HG02870 (cell line): Measurements from ENCODE around the gene TSPAN18.

Experiments
- ATAC-seq: cut with Tn5 transposase; IDR thresholded peaks from one replicate; pipeline ENCODE4 v1.9.1; 2021; ENCODE audit warnings: mild to moderate bottlenecking, moderate library complexity; ENCODE audit not compliant: unreplicated experiment

Gene TSPAN18

DNA sequence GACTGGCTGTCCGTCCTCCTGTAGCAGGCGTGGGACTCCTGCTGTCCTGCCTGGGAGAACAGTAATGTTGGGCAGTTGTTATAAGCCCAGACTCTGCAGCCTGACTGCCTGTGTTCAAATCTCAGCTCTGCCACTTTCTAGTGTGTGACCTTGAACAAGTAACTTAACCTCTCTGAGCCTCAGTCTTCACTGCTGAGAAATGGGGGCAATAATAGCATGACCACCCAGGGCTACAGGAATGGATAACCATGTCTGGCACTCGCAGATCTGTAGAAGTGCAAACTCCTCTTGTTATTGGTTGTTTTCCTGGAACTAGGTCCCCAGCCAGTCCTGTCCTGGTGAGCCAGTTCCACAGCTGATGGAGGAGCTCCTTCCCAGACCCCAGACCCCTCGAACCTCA lies 154.2 kb downstream of the TSPAN18 start:
- ATAC-seq = no peak

DNA sequence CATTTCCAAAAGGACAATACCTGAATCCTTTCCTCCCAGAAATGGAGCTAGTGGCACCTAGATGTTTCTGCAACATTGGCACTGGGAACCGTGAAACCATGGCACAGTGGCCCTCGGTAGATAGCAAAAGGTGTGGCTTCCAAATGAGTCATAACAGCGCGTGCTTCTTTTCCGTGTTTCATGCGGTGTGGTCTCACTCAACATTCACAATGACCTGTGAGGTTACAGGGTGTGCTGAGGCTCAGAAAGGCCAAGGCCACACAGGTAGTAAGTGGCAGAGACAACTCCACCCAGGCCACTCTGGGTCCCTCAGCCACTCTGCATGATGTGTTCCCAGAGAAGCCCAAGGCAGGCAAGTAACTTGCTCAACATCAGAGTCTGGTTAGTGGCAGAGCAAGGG lies 156.5 kb downstream of the TSPAN18 start:
- peak; percentile 61 for ATAC-seq

DNA sequence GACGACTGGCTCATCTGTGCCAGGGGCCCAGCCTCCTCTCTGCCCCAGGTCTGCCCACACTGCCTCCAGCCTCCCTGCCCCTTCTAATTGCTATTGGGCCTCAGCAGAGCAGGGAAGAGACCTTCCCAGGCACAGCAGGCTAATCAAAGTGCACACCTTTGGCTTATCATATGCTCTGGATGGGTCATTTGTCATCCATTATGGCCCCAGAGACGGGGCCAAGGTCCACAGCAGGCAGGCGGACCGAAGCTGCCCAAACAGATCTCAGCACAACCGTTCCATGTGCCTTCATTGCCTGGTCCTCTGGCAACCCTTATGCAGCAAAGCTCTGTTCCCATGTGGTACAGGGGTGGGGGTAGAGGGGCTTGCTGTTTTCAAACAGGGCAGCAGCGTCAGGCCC lies 157.3 kb downstream of the TSPAN18 start:
- ATAC-seq = no peak

DNA sequence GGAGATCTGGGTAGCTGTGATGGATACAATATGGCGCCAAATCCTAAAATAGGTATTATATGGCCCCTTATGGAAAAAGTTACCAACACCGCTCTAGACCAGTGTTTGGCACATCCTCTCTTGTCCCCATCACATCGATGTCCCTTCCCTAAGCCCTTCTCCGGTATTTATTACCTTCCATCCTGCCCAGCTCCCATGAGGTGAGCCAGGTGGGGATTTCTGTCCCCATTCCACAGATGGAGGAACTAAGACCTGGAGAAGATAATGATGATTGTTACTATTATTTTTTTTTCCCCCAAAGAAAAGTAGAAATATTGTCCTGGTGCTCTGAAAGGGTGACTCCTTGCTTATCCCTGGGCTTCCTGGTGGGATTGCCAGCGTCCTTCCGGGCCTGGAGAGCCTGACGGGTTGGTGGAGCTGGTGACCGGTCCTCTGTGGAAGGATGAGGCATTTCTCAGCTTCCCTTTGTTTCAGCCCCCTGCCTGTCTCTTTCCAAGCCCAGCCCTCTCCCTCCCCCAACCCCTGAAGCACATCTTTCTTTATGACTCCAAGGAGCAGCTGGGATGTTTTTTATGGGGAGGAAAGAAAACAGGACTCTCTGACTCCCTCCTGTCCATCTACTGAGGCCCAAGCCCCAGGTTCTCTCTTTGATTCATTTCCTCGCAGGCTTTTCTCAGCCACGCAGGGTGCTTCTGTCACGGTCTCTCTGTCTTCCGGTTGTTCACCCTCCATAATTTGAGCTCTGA lies 158.5 kb downstream of the TSPAN18 start:
- ATAC-seq = no peak

DNA sequence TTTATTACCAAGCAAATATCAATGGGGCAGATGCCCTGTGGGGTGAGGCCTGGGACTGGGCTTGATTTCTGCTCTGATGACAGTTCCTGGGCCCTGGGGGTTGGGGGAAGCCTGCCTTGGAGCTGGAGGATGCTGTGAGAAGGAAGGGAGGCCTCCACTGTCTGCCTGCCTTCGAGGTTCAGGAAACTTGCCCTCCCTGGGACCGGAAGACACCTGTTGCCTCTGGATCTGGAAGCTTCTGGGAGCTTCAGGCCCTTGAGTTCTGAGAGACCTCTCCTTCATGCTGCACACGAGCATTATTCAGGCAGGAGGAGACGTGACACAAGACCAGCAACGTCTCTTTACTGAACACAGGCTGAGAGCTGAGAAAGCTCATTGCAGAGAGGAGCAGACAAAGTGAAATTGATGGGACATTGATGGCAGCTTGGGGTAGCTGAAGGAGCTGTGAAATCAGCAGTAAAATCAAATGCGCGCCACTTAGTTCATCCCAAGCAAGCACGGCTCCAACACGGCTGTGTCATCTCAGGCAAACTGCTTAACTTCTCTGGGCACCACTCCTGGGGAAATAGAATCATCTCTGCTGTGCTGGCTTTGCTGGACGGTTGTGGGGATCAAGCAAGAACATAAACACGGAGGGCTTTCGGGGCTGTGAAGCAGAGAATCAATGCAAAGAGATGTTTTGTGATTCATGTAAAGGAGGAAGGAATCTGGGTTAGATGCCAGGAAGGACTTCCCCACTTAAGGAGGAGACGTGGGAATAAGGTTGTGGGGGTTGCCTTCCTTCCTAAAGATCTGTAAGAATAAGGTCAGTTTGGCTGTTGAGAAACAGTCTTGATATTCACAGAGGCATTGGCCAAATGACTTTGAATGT lies 159.4 kb downstream of the TSPAN18 start:
- ATAC-seq = no peak

DNA sequence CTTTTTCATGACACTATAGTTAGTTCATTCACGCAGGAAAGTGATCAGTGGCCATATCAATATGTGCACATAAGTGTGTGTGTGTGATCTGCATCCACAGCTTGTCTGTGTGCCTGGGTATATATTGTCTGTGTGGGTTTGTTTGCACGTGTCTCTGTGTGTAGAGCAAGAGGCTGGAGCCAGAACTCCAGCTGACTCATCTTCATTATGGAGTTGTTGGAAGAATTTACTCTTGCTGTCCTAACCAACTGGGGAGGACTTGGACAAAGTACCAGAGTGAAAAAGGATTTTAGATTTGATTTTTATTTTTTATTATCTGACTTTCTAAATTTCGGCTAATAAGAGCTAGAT lies 160.0 kb downstream of the TSPAN18 start:
- no peak for ATAC-seq

DNA sequence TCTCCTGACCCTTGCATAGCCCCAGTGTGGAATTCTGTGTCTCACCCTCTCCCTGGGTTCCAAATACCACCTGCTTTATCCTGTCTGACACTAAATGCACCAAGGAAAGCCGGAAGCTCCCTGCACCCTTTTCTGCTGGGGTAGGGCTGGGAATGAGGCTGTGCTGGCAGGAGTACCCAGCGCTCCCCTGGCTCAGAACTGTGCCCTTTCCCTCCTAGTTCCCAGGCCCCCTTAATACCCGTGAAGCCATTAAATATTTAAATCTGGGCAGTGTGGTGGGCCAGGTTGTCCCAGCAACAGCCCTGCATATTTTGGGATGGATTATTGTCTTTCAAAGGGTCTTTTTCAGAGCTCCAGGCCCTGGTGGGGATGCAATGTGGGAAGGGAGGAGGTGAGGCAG lies 160.9 kb downstream of the TSPAN18 start:
- no peak for ATAC-seq

DNA sequence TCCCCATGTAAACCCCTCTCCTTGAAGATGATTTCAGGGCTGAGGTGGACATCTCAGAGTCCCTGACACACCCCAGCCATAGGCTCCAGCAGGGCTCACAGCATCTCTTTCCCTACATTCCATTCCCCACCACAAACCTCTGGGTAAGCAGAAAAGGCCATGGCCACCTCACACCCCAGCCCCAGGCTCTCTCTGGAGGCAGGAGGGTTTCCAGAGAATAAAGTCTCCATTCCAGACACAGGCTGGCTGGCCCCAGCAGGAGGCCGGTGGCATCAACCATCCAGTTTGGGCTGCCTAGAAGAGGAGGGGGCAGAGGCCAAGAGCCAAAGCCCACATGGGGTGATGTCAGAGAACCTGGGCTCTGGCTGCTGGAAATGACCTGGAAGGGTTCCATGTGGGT lies 162.5 kb downstream of the TSPAN18 start:
- ATAC-seq = no peak

DNA sequence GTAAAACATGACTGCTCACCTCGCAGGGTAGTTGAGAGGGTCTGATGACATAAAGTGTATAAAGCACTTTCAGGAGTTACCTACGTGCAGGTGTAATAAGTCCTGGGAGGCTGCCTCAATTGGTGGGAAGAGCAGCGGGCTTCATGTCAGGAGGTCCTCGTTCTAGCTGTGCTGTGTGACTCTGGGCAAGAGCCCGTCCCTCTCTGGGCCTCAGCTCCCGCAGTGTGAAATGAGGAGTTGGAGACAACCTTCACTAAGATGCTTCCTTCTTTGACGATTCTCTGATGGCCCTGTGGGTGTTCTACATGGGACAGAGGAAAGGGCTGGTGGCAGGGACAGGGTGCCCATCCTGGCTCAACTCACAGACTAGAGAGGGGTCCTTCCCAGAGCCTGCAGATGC lies 166.1 kb downstream of the TSPAN18 start:
- no peak for ATAC-seq

DNA sequence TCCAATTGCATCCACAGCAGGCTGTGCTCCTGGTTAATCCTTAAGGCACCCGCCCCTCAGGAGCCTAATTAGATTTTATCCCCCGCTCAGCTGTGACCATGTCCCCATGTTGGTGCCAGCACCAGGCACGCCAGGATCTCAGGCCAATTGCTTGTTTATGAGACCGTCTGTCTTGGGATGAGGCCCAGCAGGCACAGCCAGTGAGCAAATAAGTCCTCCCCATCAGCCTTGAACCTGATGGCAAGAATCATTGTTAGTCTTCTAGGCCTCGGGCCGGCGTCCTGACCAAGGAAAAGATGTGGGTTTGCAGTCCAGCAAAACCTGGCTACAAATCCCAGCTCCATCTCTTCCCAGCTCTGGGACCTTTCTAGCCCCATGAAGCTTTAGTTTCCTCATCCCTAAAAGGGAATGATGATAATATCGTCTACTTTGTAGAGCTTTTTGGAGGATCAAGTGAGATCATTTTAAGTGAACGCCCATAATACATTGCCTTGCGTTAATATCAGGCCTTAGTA lies 166.6 kb downstream of the TSPAN18 start:
- ATAC-seq = no peak

DNA sequence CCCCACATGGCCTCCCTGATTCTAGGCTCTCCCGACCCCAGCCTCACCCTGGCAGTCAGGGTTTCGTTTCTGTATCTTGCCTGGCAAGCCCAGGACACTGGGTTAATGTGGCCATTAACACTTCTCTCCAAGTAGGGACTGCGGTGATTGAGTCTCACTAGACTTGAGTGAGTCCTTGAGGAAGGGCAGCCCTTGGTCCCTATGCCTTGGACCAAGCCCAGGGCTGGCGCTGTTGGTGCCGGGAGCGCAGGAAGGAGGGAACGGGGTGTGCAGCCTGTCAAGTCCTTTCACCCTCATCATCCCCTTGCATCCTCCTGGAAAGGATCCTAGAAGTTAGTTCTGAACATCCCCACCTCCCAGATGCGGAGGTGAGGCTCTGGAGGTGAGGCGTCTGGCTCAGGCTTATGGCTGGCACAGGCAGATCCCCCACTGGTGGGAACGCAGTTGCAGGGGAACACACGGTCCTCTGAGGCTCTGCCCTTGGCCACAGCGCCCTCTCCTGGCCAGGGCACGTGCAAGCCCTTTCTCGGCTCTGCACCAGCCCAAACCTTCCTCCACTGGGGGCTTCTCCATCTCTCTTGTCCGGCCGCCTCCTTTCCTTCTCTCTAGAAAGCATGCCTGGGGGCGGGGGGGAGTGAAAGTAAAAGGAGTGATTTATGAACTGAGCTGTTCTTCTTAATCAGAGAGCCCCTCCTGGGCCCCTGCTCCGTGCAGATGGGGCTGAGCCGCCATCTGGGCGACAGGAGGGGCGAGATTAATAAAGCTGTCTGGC lies 167.3 kb downstream of the TSPAN18 start:
- ATAC-seq = peak; percentile 50

DNA sequence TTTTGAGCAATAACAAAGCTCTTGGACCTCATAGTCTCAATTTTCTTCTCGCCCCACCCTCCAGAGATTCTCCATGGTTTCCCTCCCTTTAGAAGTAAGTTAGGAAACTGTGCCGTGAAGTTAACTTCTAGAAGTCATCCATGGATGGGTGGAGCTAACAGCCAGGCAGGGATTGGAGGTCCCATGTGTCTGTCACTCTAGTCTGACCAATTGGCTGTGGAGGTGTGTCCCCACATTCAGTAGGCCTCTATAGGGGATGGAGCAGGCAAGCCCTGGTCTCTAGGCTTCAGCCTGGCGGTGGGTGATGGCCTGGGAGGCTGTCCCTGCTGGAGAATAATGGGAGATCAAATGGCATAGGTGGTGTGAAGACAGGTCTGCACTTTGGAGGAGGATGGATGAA lies 173.2 kb downstream of the TSPAN18 start:
- ATAC-seq = no peak

DNA sequence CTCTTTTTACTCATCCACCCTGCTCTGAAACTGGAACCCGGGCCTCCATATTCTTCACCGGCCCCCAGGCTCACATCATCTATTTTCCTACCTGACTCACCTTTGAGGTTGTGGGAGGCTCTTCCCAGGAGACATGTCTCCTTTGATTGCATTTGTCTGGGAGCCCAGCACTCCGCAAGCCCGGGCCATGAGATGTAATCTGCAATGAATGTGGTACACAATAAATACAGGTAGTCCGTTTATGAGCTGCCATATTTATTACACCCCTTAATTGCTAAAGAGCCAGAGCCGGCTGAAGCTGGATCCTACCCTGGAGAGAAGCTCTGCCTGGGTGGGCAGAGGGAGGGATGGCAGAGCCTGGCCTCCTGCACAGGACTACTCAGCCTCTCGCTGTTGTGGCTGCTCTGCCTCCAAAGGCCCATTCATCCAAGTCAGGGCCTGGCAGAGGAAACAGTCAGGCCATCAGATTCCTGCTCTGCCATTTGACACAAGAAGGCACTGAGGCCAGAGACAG lies 174.4 kb downstream of the TSPAN18 start:
- ATAC-seq = no peak

DNA sequence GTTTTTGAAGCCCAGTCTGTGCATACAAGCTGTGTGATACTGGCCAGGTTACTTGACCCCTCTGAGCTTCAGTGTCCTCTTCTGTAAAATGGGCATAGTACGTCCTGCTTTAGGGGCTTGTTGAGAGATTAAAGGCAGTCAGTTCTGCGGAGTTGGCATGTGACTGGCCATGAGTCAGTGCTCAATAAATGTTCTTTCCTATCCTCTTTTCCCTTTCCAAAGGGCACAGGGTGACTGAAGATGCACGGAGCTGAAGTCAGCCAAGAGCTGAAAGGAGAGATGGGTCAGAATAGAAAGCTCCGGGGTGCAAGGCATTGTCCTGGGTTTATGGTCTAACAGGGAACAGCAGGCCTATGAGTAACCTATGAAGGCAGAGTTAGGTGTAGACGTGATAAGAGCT lies 175.0 kb downstream of the TSPAN18 start:
- no peak for ATAC-seq

DNA sequence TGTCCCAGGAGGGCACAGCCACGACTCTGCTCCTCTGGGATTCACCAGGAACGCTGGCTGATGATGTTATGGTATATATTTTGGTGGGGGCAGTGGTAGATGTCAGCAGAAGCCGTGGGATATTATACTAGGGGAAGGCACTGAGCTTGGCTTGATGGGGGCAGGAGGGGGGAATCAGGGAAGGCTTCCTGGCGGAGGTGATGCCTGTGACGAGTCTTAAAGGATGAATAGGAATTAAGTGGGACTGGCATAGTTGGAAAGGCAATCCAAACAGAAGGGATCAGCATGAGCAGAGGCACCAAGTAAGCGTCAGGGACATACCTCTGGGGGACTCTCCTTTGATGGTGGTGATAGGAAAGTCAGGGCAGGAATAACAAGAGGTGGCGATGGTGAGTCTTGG lies 176.3 kb downstream of the TSPAN18 start:
- no peak for ATAC-seq

DNA sequence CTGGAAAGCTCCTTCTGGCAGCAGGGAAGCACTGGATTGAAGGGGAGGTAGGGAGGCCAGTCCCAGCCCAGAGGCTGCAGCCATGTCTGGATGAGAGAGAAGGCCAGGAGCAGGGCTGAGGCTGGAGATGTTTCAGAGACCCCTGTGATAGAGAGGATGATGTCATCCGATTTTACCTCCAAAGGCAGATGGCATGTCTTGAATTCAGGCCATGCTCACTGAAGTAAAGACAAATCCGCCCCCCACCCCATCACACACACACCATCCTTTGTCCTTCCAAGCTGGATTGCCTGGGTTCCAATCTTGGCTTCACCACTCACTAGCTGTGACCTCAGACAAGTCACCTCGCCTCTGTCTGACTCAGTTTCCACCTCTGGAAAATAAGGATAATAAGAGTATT lies 176.8 kb downstream of the TSPAN18 start:
- no peak for ATAC-seq

DNA sequence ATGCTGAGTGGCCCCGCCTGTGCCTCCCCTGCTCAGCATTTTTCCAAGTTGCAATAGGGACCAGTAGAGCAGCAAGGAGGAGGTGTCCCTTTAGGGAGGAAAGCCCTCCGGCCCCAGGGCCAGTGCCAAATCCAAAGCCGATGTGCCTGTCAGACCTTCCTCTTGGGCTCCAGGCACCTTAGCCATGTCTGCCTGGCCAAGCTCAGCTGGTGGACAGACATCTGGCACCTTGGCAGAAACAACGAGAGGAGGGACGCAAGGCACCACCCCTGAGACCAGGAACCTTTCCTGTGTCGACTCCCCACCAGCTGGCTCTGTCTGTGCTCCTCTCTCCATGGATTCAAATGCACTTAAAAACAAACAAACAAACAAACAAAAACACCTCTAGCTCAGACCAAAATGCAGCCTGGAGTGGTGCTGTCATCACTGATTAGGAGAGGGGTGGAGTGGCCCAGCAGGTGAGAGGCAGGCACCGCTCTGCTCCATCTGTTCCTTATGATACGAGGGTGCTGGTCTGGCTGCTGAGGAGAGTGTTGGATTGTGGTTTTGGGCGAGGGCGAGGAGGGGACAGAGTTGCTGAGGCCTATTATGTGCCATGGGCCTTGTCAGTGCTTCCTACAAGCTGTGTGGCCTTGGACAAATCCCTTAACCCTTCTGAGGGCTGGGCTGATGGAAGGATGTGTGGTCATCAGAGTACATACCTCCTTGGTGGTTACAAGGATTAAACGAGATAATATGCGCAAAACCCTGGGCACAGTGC lies 177.7 kb downstream of the TSPAN18 start:
- ATAC-seq = no peak

DNA sequence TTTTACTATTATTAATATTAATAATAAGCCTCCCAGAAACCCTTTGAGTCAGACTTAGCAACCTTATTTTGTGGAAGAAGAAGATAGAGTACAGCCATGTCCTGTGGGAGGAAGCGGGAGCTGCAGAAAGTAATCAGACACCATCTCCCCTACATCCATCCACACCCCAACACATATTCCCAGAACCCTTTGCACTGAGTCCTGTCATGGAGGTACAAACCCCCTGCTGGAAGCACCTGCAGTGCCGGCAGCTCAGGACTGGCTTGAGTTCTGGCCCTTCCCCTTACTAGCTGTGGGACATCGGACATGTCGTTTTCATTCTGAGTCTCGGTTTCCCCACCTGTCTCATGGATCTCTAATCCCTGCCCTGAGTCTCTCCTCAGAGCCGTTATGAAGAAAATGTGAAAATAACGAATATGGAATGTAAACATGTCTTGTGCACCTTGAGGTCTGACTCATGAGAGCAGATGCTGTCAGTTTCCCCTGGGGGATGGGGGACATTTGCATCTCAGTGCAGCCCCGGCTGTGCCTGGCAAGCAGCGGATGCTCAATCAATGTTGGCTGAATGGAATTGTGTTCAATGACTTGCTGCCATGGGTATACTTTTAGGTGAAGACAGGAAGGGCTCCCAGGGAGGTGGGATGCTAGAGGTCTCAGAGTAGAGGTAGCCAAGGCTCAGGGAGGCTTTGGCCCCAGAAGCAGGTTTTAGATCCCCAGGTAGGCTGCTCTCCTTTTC lies 178.5 kb downstream of the TSPAN18 start:
- no peak for ATAC-seq

DNA sequence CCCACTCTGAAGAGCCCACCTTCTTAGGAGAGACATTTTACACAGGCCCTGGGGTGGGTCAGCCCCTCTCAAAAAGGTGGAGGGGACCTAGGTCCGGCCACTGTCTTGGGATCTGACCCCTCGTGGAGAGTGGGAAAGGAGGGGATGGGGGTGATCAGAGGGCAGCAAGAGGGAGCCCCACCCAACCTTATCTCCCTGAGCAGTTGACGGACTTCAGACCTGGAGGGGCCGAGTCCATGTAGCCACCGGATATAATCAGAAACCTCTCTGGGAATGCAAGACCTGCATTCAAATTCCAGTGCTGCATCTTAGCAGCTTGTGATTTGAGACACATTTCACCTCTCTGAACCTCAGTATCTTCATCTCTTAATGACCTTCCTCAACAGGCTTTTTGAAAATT lies 179.9 kb downstream of the TSPAN18 start:
- ATAC-seq = no peak

DNA sequence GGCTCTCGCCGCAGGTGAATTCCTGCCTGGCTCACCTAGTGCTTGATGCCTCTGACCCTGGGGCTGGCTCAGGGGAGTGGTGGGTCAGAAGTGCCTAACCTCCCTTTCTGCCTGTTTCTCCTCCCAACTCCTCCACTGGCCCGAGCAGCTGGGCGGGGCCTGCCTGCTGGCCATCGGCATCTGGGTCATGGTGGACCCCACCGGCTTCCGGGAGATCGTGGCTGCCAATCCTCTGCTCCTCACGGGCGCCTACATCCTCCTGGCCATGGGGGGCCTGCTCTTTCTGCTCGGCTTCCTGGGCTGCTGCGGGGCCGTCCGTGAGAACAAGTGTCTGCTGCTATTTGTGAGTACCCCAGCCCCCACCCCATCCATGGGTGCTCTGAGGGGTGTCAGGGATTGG lies 182.8 kb downstream of the TSPAN18 start:
- no peak for ATAC-seq
